ENCODE measurements around the gene NUP210.

NUP210 gene

GRCh38 chr3:13274551-13275332 is 145.4 kb downstream of the NUP210 start:
- no peak for DNase-seq (ENCODE audit: low read depth in 3 of 3)

- DNase-seq (ENCODE audit: low read depth in 3 of 3), result no peak
Observed at GRCh38 chr3:13274125-13274524, 146.0 kb downstream of the NUP210 start.

GRCh38 chr3:13273604-13274105 is 146.5 kb downstream of the NUP210 start:
- no peak for DNase-seq (ENCODE audit: low read depth in 3 of 3)

GRCh38 chr3:13272831-13273603 is 147.1 kb downstream of the NUP210 start:
- no peak for DNase-seq (ENCODE audit: low read depth in 3 of 3)

GRCh38 chr3:13269711-13270378 is 150.3 kb downstream of the NUP210 start:
- no peak for DNase-seq (ENCODE audit: low read depth in 3 of 3)

- DNase-seq (ENCODE audit: low read depth in 3 of 3), result no peak
Observed at GRCh38 chr3:13268961-13269441, 151.1 kb downstream of the NUP210 start.

GRCh38 chr3:13268120-13268519 is 152.0 kb downstream of the NUP210 start:
- no peak for DNase-seq (ENCODE audit: low read depth in 3 of 3)

GRCh38 chr3:13266651-13267362 is 153.3 kb downstream of the NUP210 start:
- no peak for DNase-seq (ENCODE audit: low read depth in 3 of 3)
